Measurements from ENCODE around the gene TST.

TST gene

GRCh38 chr22:36998620-36999351, 20.5 kb downstream of the TST start:
- no peak for DNase-seq
- TF ChIP-seq CTCF (IDR thresholded peaks at IDR 0.05; ENCODE audit: low read length) (no peak; the same call in 1 of the 2 replicates), EZH2 (optimal IDR thresholded peaks at IDR 0.05; ENCODE audit: low read depth, low read length) (no peak), EZH2phosphoT487 (IDR thresholded peaks at IDR 0.05; ENCODE audit: low read length) (no peak)

GRCh38 chr22:36997746-36998145, 21.5 kb downstream of the TST start:
- H3K4me1 ChIP-seq (ENCODE audit: low read length) = no peaks in the 10 kb centered on the region
- no peaks in the 10 kb centered on the region for H4K20me1 ChIP-seq (ENCODE audit: insufficient read depth, low read length)
- no peak for DNase-seq
- H3K27ac ChIP-seq (ENCODE audit: low read length) = no peak overlapping the region
- no peaks in the 10 kb centered on the region for H3K36me3 ChIP-seq (replicated peaks; ENCODE audit: insufficient read depth, low read length)
- no peaks in the 10 kb centered on the region for H3F3A ChIP-seq (ENCODE audit: insufficient read depth, low read length)
- H3K9me3 ChIP-seq (replicated peaks; ENCODE audit: insufficient read depth, low read length) = no peaks in the 10 kb centered on the region
- TF ChIP-seq CTCF (IDR thresholded peaks at IDR 0.05; ENCODE audit: low read length) (no peak), EZH2phosphoT487 (IDR thresholded peaks at IDR 0.05; ENCODE audit: low read length) (no peak), EZH2 (optimal IDR thresholded peaks at IDR 0.05; ENCODE audit: low read depth, low read length) (no peak)
- H2AFZ ChIP-seq (ENCODE audit: low read length) = no peak overlapping the region
- H3K79me2 ChIP-seq (ENCODE audit: low read length) = no peaks in the 10 kb centered on the region
- H3K4me2 ChIP-seq (ENCODE audit: low read depth, low read length) = no peak overlapping the region
- no peaks in the 10 kb centered on the region for H3K9me2 ChIP-seq (replicated peaks; ENCODE audit: insufficient read depth, low read length)
- no peak overlapping the region for H3K9ac ChIP-seq (ENCODE audit: low read length)
- H3K27me3 ChIP-seq (replicated peaks; ENCODE audit: insufficient read depth, low read length) = peaks cover 78% of the 10 kb centered on the region
- H3K4me3 ChIP-seq (ENCODE audit: low read length) = no peak overlapping the region

More at GRCh38 chr22:36998620-36999351, 20.5 kb downstream of the TST start:
- H4K20me1 ChIP-seq (ENCODE audit: insufficient read depth, low read length) = no peaks in the 10 kb centered on the region
- no peak overlapping the region for H3K4me2 ChIP-seq (ENCODE audit: low read depth, low read length)
- H3K4me3 ChIP-seq (ENCODE audit: low read length) = no peak overlapping the region
- H3K9me2 ChIP-seq (replicated peaks; ENCODE audit: insufficient read depth, low read length) = no peaks in the 10 kb centered on the region
- H3K36me3 ChIP-seq (replicated peaks; ENCODE audit: insufficient read depth, low read length) = no peaks in the 10 kb centered on the region
- H3K27ac ChIP-seq (ENCODE audit: low read length) = no peak overlapping the region
- no peak overlapping the region for H3K9ac ChIP-seq (ENCODE audit: low read length)
- no peak overlapping the region for H2AFZ ChIP-seq (ENCODE audit: low read length)
- no peaks in the 10 kb centered on the region for H3K79me2 ChIP-seq (ENCODE audit: low read length)
- no peaks in the 10 kb centered on the region for H3F3A ChIP-seq (ENCODE audit: insufficient read depth, low read length)
- H3K27me3 ChIP-seq (replicated peaks; ENCODE audit: insufficient read depth, low read length) = peaks cover 79% of the 10 kb centered on the region
- no peaks in the 10 kb centered on the region for H3K9me3 ChIP-seq (replicated peaks; ENCODE audit: insufficient read depth, low read length)
- H3K4me1 ChIP-seq (ENCODE audit: low read length) = no peaks in the 10 kb centered on the region

GRCh38 chr22:36991206-36991605, 28.0 kb downstream of the TST start:
- Histone ChIP-seq H2AFZ (ENCODE audit: low read length) (no peak overlapping the region), H3K27ac (ENCODE audit: low read length) (no peak overlapping the region), H3K79me2 (ENCODE audit: low read length) (no peaks in the 10 kb centered on the region), H3K9ac (ENCODE audit: low read length) (no peak overlapping the region), H3K4me3 (ENCODE audit: low read length) (no peak overlapping the region), H3F3A (ENCODE audit: insufficient read depth, low read length) (no peaks in the 10 kb centered on the region), H4K20me1 (ENCODE audit: insufficient read depth, low read length) (no peaks in the 10 kb centered on the region), H3K9me2 (replicated peaks; ENCODE audit: insufficient read depth, low read length) (no peaks in the 10 kb centered on the region), H3K36me3 (replicated peaks; ENCODE audit: insufficient read depth, low read length) (no peaks in the 10 kb centered on the region), H3K27me3 (replicated peaks; ENCODE audit: insufficient read depth, low read length) (peaks cover 92% of the 10 kb centered on the region), H3K4me2 (ENCODE audit: low read depth, low read length) (no peak overlapping the region), H3K9me3 (replicated peaks; ENCODE audit: insufficient read depth, low read length) (no peaks in the 10 kb centered on the region), H3K4me1 (ENCODE audit: low read length) (no peaks in the 10 kb centered on the region)
- TF ChIP-seq EZH2phosphoT487 (IDR thresholded peaks at IDR 0.05; ENCODE audit: low read length) = no peak
- no peak for TF ChIP-seq CTCF (IDR thresholded peaks at IDR 0.05; ENCODE audit: low read length)
- TF ChIP-seq EZH2 (optimal IDR thresholded peaks at IDR 0.05; ENCODE audit: low read depth, low read length) = no peak
- no peak for DNase-seq
